ENCODE data around the gene ZFR. TPM values are rescaled to one million over a fixed set of nuclear protein-coding genes. Genes with fewer than 3 reads are reported as not detected.
"Not testable (repeated sequence)": the region's sequence is repeated elsewhere in the genome, so short reads cannot be mapped to it uniquely, and the experiment has no call there.

ZFR gene
- total and polyA plus RNA-seq, 4 donors: 17.5 to 44.5 (median 30.8) TPM

- no peak for DNase-seq (ENCODE audit: low spot score)
- no peak overlapping the region for H3K27ac ChIP-seq (ENCODE audit: low read depth in 1 of 2, low read length in 2 of 2)
- H3K9me3 ChIP-seq (ENCODE audit: control insufficient read depth in 4 of 4, low read length in 3 of 4): peaks cover 0 to 3% (median 0%) of the 10 kb centered on the region in 4 donors
- H3K9ac ChIP-seq (ENCODE audit: low read depth in 1 of 2, low read length in 2 of 2): no peak overlapping the region
- no peaks in the 10 kb centered on the region for H3K27me3 ChIP-seq (ENCODE audit: control insufficient read depth in 4 of 4, insufficient read depth in 4 of 4, low read length in 3 of 4)
- WGBS: 94% methylated on average over 5 of the region's 5 CpGs
- no peak for TF ChIP-seq RXRA (IDR thresholded peaks at IDR 0.05)
- TF ChIP-seq ZBTB33 (IDR thresholded peaks at IDR 0.05): no peak
- TF ChIP-seq, protein P1, sequence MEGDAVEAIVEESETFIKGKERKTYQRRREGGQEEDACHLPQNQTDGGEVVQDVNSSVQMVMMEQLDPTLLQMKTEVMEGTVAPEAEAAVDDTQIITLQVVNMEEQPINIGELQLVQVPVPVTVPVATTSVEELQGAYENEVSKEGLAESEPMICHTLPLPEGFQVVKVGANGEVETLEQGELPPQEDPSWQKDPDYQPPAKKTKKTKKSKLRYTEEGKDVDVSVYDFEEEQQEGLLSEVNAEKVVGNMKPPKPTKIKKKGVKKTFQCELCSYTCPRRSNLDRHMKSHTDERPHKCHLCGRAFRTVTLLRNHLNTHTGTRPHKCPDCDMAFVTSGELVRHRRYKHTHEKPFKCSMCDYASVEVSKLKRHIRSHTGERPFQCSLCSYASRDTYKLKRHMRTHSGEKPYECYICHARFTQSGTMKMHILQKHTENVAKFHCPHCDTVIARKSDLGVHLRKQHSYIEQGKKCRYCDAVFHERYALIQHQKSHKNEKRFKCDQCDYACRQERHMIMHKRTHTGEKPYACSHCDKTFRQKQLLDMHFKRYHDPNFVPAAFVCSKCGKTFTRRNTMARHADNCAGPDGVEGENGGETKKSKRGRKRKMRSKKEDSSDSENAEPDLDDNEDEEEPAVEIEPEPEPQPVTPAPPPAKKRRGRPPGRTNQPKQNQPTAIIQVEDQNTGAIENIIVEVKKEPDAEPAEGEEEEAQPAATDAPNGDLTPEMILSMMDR (IDR thresholded peaks at IDR 0.05; ENCODE audit: low read depth, low read length, missing input control): no peak
- TF ChIP-seq SP1 (IDR thresholded peaks at IDR 0.05): no peak
- TF ChIP-seq MAX (IDR thresholded peaks at IDR 0.05): no peak
- TF ChIP-seq FOXA1 (IDR thresholded peaks at IDR 0.05): no peak
- no peak for TF ChIP-seq NR2F2 (IDR thresholded peaks at IDR 0.05)
- TF ChIP-seq HNF4G (IDR thresholded peaks at IDR 0.05): no peak
- TF ChIP-seq ATF3 (IDR thresholded peaks at IDR 0.05): no peak
- no peak for TF ChIP-seq TAF1 (conservative IDR thresholded peaks at IDR 0.05)
- TF ChIP-seq HNF4A (conservative IDR thresholded peaks at IDR 0.05): no peak
- TF ChIP-seq, protein P2, sequence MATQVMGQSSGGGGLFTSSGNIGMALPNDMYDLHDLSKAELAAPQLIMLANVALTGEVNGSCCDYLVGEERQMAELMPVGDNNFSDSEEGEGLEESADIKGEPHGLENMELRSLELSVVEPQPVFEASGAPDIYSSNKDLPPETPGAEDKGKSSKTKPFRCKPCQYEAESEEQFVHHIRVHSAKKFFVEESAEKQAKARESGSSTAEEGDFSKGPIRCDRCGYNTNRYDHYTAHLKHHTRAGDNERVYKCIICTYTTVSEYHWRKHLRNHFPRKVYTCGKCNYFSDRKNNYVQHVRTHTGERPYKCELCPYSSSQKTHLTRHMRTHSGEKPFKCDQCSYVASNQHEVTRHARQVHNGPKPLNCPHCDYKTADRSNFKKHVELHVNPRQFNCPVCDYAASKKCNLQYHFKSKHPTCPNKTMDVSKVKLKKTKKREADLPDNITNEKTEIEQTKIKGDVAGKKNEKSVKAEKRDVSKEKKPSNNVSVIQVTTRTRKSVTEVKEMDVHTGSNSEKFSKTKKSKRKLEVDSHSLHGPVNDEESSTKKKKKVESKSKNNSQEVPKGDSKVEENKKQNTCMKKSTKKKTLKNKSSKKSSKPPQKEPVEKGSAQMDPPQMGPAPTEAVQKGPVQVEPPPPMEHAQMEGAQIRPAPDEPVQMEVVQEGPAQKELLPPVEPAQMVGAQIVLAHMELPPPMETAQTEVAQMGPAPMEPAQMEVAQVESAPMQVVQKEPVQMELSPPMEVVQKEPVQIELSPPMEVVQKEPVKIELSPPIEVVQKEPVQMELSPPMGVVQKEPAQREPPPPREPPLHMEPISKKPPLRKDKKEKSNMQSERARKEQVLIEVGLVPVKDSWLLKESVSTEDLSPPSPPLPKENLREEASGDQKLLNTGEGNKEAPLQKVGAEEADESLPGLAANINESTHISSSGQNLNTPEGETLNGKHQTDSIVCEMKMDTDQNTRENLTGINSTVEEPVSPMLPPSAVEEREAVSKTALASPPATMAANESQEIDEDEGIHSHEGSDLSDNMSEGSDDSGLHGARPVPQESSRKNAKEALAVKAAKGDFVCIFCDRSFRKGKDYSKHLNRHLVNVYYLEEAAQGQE (IDR thresholded peaks at IDR 0.05): no peak
- no peak for TF ChIP-seq RAD21 (IDR thresholded peaks at IDR 0.05)
- TF ChIP-seq GABPA (IDR thresholded peaks at IDR 0.05 in 1 of 2, conservative IDR thresholded peaks at IDR 0.05 in 1 of 2): no peak
- TF ChIP-seq JUND (IDR thresholded peaks at IDR 0.05): no peak
- TF ChIP-seq EGR1 (IDR thresholded peaks at IDR 0.05; ENCODE audit: low read depth in 2 of 2): no peak
- TF ChIP-seq FOXA2 (IDR thresholded peaks at IDR 0.05): no peak
- peaks cover 0 to 6% (median 1%) of the 10 kb centered on the region in 4 donors for H3K4me1 ChIP-seq (ENCODE audit: control insufficient read depth in 4 of 4, insufficient read depth in 4 of 4, low read length in 3 of 4)
- no peaks in the 10 kb centered on the region for H3K36me3 ChIP-seq (ENCODE audit: control insufficient read depth in 4 of 4, insufficient read depth in 3 of 4, low read depth in 1 of 4, low read length in 3 of 4)
- H3K4me3 ChIP-seq (ENCODE audit: low read depth in 1 of 3, low read length in 3 of 3): no peak overlapping the region
Measured at GRCh38 chr5:32453916-32454315, 9.4 kb upstream of the ZFR start.

DNA sequence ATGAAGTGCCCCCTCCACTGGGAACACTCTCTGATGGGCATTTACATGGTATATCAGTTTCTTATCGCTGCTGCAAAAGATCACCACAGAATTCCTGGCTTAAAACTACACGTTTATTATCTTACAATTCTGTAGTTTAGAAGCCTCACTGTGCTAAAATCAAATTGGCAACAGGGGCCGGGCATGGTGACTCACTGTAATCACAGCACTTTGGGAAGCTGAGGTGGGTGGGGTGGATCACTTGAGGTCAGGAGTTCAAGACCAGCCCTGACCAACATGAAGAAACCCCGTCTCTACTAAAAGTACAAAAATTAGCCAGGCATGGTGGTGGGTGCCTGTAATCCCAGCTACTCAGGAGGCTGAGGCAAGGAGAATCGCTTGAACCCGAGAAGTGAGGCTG lies 7.8 kb upstream of the ZFR start:
- H3K36me3 ChIP-seq (ENCODE audit: control insufficient read depth in 4 of 4, insufficient read depth in 3 of 4, low read depth in 1 of 4, low read length in 3 of 4); DNase-seq (ENCODE audit: low spot score); H3K4me3 ChIP-seq (ENCODE audit: low read depth in 1 of 3, low read length in 3 of 3); H3K9ac ChIP-seq (ENCODE audit: low read depth in 1 of 2, low read length in 2 of 2); H3K4me1 ChIP-seq (ENCODE audit: control insufficient read depth in 4 of 4, insufficient read depth in 4 of 4, low read length in 3 of 4); H3K27ac ChIP-seq (ENCODE audit: low read depth in 1 of 2, low read length in 2 of 2); H3K27me3 ChIP-seq (ENCODE audit: control insufficient read depth in 4 of 4, insufficient read depth in 4 of 4, low read length in 3 of 4); H3K9me3 ChIP-seq (ENCODE audit: control insufficient read depth in 4 of 4, low read length in 3 of 4): not testable (repeated sequence)
- WGBS: 87% methylated on average over 6 of the region's 6 CpGs
